Left lung (tissue), 10 donors: ENCODE data around the gene TCAF1. TPM values are rescaled to one million over a fixed set of nuclear protein-coding genes. Genes with fewer than 3 reads are reported as not detected.

Experiments
- ATAC-seq: fragments of 200-7000 bp; cut with Tn5 transposase; one replicate; pipeline ENCODE4 v1.9.1; 2020; ENCODE audit warnings: moderate library complexity
- DNase-seq, 4 donors: peaks; one replicate each; pipeline ENCODE4 v3.0.0-alpha.2; 2013 to 2020
- H3K27ac ChIP-seq, 2 donors: fragments of 200-600 bp; sonication (generic) in 1 of 2; one replicate each; pipeline versions ENCODE4 v1.5.0 to v1.8.0; 2020 to 2021
- H3K27me3 ChIP-seq, 2 donors: fragments of 200-600 bp; sonication (generic) in 1 of 2; one replicate each; pipeline versions ENCODE4 v1.5.0 to v1.8.0; 2020 to 2021
- H3K36me3 ChIP-seq, 2 donors: fragments of 200-600 bp; sonication (generic) in 1 of 2; one replicate each; pipeline versions ENCODE4 v1.5.0 to v1.8.0; 2020 to 2021
- H3K4me1 ChIP-seq, 2 donors: fragments of 200-600 bp; one replicate each; pipeline ENCODE4 v1.8.0; 2021
- H3K4me3 ChIP-seq, 2 donors: fragments of 200-600 bp; sonication (generic) in 1 of 2; one replicate each; pipeline versions ENCODE4 v1.5.0 to v1.8.0; 2020 to 2021; ENCODE audit warnings: mild to moderate bottlenecking in 1 of 2
- H3K9me3 ChIP-seq, 2 donors: fragments of 200-600 bp; sonication (generic) in 1 of 2; one replicate each; pipeline versions ENCODE4 v1.5.0 to v1.8.0; 2020 to 2021
- intact Hi-C, 2 donors: fragments of 100-400 bp; cut with DNase I; formaldehyde crosslinking; loops; one replicate each; pipeline versions ENCODE4 v1.11.2 to v1.14.2; 2022
- polyA plus RNA-seq, 6 donors: library from polyadenylated mRNA; unstranded; fragments of 120-200 nt; gene quantifications; one replicate each; pipeline ENCODE4 v1.2.1, GENCODE V29; 2013; ENCODE audit not compliant: insufficient read length in 6 of 6
- total RNA-seq, 2 donors: library from RNA; stranded (reverse); fragmentation: NEBNext Ultra II Directional; extraction: Animal tissue kit (Norgen Biotek cat#: 25700); gene quantifications; one replicate each; pipeline ENCODE4 v1.2.1, GENCODE V29; 2021
- TF ChIP-seq, protein P1 (sequence below), 2 donors: fragments of 200-600 bp; sonication (generic) in 1 of 2; IDR thresholded peaks; one replicate each; pipeline versions ENCODE4 v1.5.0 to v1.8.0; 2021; ENCODE audit warnings: antibody characterized with exemption in 2 of 2
- donor health status: DM: no; HTN: yes; CAD: no.
- donor health status: DM: no; HTN: no; CAD: no.

Gene TCAF1
- total and polyA plus RNA-seq, 8 donors: 39.4 to 135 (median 101) TPM

DNA sequence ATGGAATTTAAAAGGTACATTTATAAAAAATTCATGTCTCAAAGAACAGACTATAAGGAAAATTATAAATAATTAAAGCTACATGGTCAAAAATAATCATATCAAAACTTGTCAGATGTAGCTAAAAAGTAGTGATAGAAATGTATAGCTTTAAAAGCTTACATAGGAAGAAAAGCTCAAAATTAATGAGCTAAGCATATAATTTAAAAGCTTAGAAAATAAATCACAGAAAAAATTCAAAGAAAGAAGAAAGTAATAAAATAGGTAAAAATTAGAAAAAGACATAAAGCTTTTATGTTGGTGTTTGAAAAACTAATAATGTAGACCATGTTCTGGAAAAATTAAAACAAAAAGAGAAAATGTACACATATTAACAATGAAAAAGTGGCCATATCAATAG, 5.3 kb downstream of the TCAF1 start:
- ATAC-seq (no peak), DNase-seq (no peak)
- Histone ChIP-seq H3K9me3 (peaks cover 0 to 8% of the 10 kb centered on the region in 2 donors), H3K36me3 (no peaks in the 10 kb centered on the region), H3K4me1 (peaks cover 8 to 24% of the 10 kb centered on the region in 2 donors), H3K27me3 (no peaks in the 10 kb centered on the region), H3K4me3 (no peak overlapping the region), H3K27ac (no peak overlapping the region)
- intact Hi-C loops: no loop called here
- TF ChIP-seq, protein P1, sequence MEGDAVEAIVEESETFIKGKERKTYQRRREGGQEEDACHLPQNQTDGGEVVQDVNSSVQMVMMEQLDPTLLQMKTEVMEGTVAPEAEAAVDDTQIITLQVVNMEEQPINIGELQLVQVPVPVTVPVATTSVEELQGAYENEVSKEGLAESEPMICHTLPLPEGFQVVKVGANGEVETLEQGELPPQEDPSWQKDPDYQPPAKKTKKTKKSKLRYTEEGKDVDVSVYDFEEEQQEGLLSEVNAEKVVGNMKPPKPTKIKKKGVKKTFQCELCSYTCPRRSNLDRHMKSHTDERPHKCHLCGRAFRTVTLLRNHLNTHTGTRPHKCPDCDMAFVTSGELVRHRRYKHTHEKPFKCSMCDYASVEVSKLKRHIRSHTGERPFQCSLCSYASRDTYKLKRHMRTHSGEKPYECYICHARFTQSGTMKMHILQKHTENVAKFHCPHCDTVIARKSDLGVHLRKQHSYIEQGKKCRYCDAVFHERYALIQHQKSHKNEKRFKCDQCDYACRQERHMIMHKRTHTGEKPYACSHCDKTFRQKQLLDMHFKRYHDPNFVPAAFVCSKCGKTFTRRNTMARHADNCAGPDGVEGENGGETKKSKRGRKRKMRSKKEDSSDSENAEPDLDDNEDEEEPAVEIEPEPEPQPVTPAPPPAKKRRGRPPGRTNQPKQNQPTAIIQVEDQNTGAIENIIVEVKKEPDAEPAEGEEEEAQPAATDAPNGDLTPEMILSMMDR (IDR thresholded peaks at IDR 0.05): no peak

DNA sequence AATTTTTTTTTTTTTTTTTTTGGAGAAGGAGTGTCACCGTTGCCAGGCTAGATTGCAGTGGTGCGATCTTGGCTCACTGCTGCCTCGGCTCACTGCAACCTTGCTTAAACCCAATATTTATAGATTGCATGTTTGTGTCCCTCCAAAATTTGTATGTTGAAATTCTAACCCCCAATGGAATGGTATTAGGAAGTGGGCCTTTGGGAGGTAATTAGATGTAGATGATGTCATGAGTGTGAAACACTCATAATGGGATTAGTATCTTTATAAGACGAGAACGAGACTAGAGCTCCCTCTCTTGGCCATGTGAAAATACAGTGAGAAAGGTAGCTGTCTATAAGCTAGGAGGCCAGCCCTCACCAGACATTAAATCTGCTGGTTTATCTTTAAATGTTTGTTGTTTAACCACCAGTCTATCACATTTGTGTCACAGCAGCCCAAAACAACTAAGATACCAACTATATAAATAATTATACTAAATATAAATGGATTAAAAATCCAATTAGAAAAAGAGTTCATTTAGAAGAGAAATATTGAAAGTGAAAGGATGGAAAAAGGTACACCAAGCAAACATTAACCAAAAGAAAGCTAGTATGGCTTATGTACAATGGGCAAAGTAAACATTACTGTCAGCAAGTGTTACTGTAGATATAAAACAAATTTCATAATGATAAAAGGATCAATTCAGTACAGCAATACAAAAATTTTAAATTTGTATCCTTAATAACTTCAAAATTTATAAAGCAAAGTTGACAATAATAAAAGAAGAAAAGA, 9.3 kb downstream of the TCAF1 start:
- no peak overlapping the region for H3K4me3 ChIP-seq
- H3K4me1 ChIP-seq: no peaks in the 10 kb centered on the region
- TF ChIP-seq, protein P1 (IDR thresholded peaks at IDR 0.05): no peak
- intact Hi-C loops: no loop called here
- ATAC-seq: no peak
- no peaks in the 10 kb centered on the region for H3K27me3 ChIP-seq
- no peaks in the 10 kb centered on the region for H3K36me3 ChIP-seq
- no peak for DNase-seq
- H3K9me3 ChIP-seq: peaks cover 0 to 8% of the 10 kb centered on the region in 2 donors
- H3K27ac ChIP-seq: no peak overlapping the region

DNA sequence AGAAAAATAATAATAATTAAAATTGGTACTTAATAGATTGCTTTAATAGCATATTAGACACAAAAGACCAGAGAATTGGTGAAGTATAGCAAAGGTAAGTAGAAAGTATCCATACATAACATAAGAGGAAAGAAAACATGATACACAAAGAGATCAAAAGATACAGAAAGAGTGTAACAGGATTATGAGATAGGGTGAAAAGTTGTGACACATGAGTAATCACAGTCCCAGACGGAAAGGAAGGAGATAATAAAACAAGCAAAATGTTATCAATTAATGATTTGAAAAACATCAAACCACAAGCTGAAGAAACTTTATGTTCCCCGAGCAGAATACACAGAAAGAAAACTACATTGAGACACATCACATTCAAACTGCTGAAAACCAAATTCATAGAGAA, 10.5 kb downstream of the TCAF1 start:
- no peak overlapping the region for H3K4me3 ChIP-seq
- no peaks in the 10 kb centered on the region for H3K4me1 ChIP-seq
- DNase-seq (no peak), ATAC-seq (no peak)
- H3K9me3 ChIP-seq: peaks cover 0 to 8% of the 10 kb centered on the region in 2 donors
- no peaks in the 10 kb centered on the region for H3K36me3 ChIP-seq
- no peak overlapping the region for H3K27ac ChIP-seq
- intact Hi-C loops: no loop called here
- TF ChIP-seq, protein P1 (IDR thresholded peaks at IDR 0.05): no peak
- H3K27me3 ChIP-seq: no peaks in the 10 kb centered on the region

DNA sequence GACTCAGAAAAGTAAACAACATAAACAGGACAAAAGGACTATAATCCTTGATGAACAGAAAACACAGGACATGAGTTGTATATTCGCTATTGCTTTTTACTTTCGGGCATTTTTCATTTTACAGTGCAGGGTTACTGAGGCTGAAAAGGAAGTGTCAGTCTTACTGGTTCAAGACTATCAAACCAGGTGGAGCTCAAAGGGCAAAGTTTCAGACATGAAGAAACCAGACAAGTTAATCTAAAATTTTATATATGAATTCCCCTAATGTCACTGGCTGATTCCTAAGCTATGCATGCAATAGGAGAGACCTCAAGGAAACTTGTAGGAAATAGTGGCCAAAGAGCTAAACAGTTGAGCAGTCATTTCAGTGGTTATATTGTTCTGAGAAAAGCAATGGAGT, 11.4 kb downstream of the TCAF1 start:
- no peak overlapping the region for H3K27ac ChIP-seq
- no peaks in the 10 kb centered on the region for H3K27me3 ChIP-seq
- H3K9me3 ChIP-seq: peaks cover 0 to 8% of the 10 kb centered on the region in 2 donors
- H3K4me3 ChIP-seq: no peak overlapping the region
- intact Hi-C loops: no loop called here
- no peak for DNase-seq
- no peak for ATAC-seq
- TF ChIP-seq, protein P1 (IDR thresholded peaks at IDR 0.05): no peak
- no peaks in the 10 kb centered on the region for H3K4me1 ChIP-seq
- H3K36me3 ChIP-seq: no peaks in the 10 kb centered on the region

DNA sequence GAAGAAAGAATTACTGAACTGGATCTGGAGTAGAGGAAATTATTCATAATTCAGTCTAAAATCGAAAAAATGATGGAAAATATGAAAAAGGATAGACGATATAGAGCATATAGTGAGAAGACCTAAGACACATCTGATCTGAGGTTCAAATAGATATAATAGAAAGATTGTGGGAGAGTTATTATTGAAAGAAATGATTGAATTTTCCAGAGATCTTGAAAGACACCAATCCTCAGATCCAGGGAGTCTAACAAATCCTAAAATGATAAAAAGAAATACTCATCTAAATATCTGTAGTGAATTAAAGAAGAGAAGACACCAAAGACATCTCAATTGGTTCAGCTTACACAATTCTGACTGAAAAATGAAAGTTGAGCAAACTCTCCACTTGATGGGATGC, 12.9 kb downstream of the TCAF1 start:
- Histone ChIP-seq H3K27ac (no peak overlapping the region), H3K9me3 (peaks cover 0 to 8% of the 10 kb centered on the region in 2 donors), H3K4me1 (no peaks in the 10 kb centered on the region), H3K27me3 (peaks cover 0 to 14% of the 10 kb centered on the region in 2 donors), H3K36me3 (no peaks in the 10 kb centered on the region), H3K4me3 (no peak overlapping the region)
- TF ChIP-seq, protein P1 (IDR thresholded peaks at IDR 0.05): no peak
- intact Hi-C loops: no loop called here
- ATAC-seq (no peak), DNase-seq (no peak)
